Measurements from ENCODE around the gene SLC35B2. TPM values are rescaled to one million over a fixed set of nuclear protein-coding genes. Genes with fewer than 3 reads are reported as not detected.

The SLC35B2 gene
- total and polyA plus RNA-seq, 2 donors from 2014 or later, result 45.1 to 49.5 TPM

DNA sequence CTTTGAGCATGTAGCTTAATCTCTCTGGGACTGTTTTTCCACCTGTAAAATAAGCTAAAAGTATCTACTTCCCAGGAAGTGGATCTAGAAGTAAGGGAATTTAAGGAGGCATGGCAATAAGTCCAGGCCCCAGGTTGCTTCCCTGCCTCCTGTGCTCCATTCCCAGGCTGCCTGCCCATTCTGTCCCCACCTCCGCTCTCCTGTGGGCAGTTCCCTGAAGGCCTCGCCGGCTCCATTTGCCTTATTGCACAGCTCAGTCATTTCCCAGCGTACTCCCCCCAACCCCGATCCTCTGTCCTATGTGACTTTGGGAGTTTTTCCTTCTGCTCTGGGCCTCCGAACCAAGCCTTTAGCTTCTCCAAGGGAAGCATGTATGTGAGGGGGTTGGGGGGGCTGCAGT lies 29.3 kb downstream of the SLC35B2 start:
- no peaks in the 10 kb centered on the region for H3K9me3 ChIP-seq (ENCODE audit: control insufficient read depth in 2 of 3, insufficient read depth in 1 of 3, low read length in 3 of 3)
- peaks cover 0 to 5% (median 0%) of the 10 kb centered on the region in 3 donors for H3K36me3 ChIP-seq (ENCODE audit: control insufficient read depth in 2 of 3, insufficient read depth in 3 of 3, low read length in 3 of 3)
- no peak overlapping the region for H3K9ac ChIP-seq (ENCODE audit: low read length in 3 of 3)
- no peak for TF ChIP-seq CTCF (IDR thresholded peaks at IDR 0.05; ENCODE audit: borderline replicate concordance, extremely low read depth, insufficient read depth)
- no peak for DNase-seq
- H3K27ac ChIP-seq (ENCODE audit: low read depth in 2 of 2, low read length in 2 of 2), result no peak overlapping the region
- no peak for FAIRE-seq
- H3K4me3 ChIP-seq (ENCODE audit: low read length in 3 of 3), result no peak overlapping the region
- H3K4me1 ChIP-seq (ENCODE audit: control insufficient read depth in 2 of 3, insufficient read depth in 2 of 3, low read depth in 1 of 3, low read length in 3 of 3), result peaks cover 0 to 20% (median 18%) of the 10 kb centered on the region in 3 donors
- H3K27me3 ChIP-seq (ENCODE audit: control insufficient read depth, insufficient read depth, low read length), result no peaks in the 10 kb centered on the region
- intact Hi-C loops (cut with DNase I), result no loop called here

DNA sequence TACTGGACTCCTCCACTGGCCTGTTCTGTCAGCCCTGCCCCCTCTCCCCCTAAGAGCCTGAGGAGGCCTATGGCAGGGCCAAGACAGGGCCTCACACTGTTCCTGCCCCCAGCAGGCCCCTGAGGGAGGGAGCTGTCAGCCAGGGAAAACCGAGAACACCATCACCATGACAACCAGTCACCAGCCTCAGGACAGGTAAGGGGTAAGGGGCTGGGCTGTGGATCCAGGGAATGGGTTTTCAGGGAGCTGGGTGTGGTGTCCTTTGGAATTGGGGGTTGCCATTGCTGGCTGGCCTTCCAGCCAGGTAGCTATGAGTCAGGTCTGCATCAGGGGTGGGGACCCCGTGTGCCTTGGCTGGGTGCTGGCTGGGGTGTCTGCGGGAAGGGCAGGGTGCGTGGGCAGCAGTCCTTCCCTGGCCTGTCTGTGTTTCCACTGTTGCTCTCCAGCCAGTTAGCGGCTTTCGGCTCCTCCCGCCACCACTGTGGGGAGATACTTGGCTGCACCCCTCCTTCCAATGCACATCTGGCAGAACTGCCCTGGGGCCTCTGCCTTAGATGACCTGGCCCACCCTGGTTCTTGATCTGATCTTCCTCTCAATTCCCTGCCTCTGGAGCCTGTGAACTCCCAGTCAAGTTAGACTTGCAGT lies 30.1 kb downstream of the SLC35B2 start:
- no peak for FAIRE-seq
- Histone ChIP-seq H3K4me3 (ENCODE audit: low read length in 3 of 3) (no peak overlapping the region), H3K9ac (ENCODE audit: low read length in 3 of 3) (peak overlapping the region in 2 of 3 donors; percentile 12 to 40), H3K9me3 (ENCODE audit: control insufficient read depth in 2 of 3, insufficient read depth in 1 of 3, low read length in 3 of 3) (no peaks in the 10 kb centered on the region), H3K27ac (ENCODE audit: low read depth in 2 of 2, low read length in 2 of 2) (peak overlapping the region in 1 of 2 donors; percentile 32), H3K4me1 (ENCODE audit: control insufficient read depth in 2 of 3, insufficient read depth in 2 of 3, low read depth in 1 of 3, low read length in 3 of 3) (peaks cover 0 to 21% (median 18%) of the 10 kb centered on the region in 3 donors), H3K36me3 (ENCODE audit: control insufficient read depth in 2 of 3, insufficient read depth in 3 of 3, low read length in 3 of 3) (peaks cover 0 to 5% (median 0%) of the 10 kb centered on the region in 3 donors), H3K27me3 (ENCODE audit: control insufficient read depth, insufficient read depth, low read length) (no peaks in the 10 kb centered on the region)
- intact Hi-C loops (cut with DNase I), result no loop called here
- DNase-seq, result peak in 4 of 5 donors; percentile 72 to 82 (median 76)
- no peak for TF ChIP-seq CTCF (IDR thresholded peaks at IDR 0.05; ENCODE audit: borderline replicate concordance, extremely low read depth, insufficient read depth)

- H3K9ac ChIP-seq (ENCODE audit: low read length in 3 of 3), result peak overlapping the region in 1 of 3 donors; percentile 40
- no peaks in the 10 kb centered on the region for H3K9me3 ChIP-seq (ENCODE audit: control insufficient read depth in 2 of 3, insufficient read depth in 1 of 3, low read length in 3 of 3)
- no peak for FAIRE-seq
- peak in 1 of 5 donors; percentile 52 for DNase-seq
- H3K27ac ChIP-seq (ENCODE audit: low read depth in 2 of 2, low read length in 2 of 2), result peak overlapping the region in 1 of 2 donors; percentile 32
- peaks cover 0 to 25% (median 18%) of the 10 kb centered on the region in 3 donors for H3K4me1 ChIP-seq (ENCODE audit: control insufficient read depth in 2 of 3, insufficient read depth in 2 of 3, low read depth in 1 of 3, low read length in 3 of 3)
- no peak overlapping the region for H3K4me3 ChIP-seq (ENCODE audit: low read length in 3 of 3)
- peaks cover 0 to 5% (median 0%) of the 10 kb centered on the region in 3 donors for H3K36me3 ChIP-seq (ENCODE audit: control insufficient read depth in 2 of 3, insufficient read depth in 3 of 3, low read length in 3 of 3)
- no peak for TF ChIP-seq CTCF (IDR thresholded peaks at IDR 0.05; ENCODE audit: borderline replicate concordance, extremely low read depth, insufficient read depth)
- intact Hi-C loops (cut with DNase I), result no loop called here
- no peaks in the 10 kb centered on the region for H3K27me3 ChIP-seq (ENCODE audit: control insufficient read depth, insufficient read depth, low read length)
Observed at GRCh38 chr6:44226368-44227147, 30.8 kb downstream of the SLC35B2 start.
